Keratinocyte (primary cell): ENCODE measurements around the gene SCN8A. TPM values are rescaled to one million over a fixed set of nuclear protein-coding genes. Genes with fewer than 3 reads are reported as not detected.

Source experiments
- DNase-seq: peaks from one replicate; pipeline ENCODE4 v3.0.0-alpha.2; 2011; ENCODE audit warnings: low read depth, missing footprints, low spot score
- FAIRE-seq: peaks from 2 replicates; lab custom pipeline; 2011; peaks lifted over from hg19 to GRCh38; lab: Jason Lieb, UNC
- H2AFZ ChIP-seq: 2 replicates; pipeline ENCODE4 v1.6.0; 2012; ENCODE audit warnings: low read length, control low read depth, inconsistent platforms; ENCODE audit not compliant: control insufficient read depth
- H3K27ac ChIP-seq: 2 replicates; pipeline ENCODE4 v1.5.1; 2011; ENCODE audit warnings: low read length; ENCODE audit not compliant: control insufficient read depth, insufficient read depth
- H3K27me3 ChIP-seq: 3 replicates; pipeline ENCODE4 v1.6.0; 2011; ENCODE audit warnings: low read length; ENCODE audit not compliant: control insufficient read depth, insufficient read depth; ENCODE audit errors: extremely low read depth
- H3K36me3 ChIP-seq, 2 experiments: 2 replicates in 1 of 2; 3 replicates in 1 of 2; pipeline ENCODE4 v1.5.1; 2011; ENCODE audit warnings: low read length in 2 of 2, mild to moderate bottlenecking in 1 of 2; ENCODE audit not compliant: control insufficient read depth in 2 of 2, insufficient read depth in 2 of 2; ENCODE audit errors: extremely low read depth in 1 of 2
- H3K4me1 ChIP-seq: 3 replicates; pipeline ENCODE4 v1.5.1; 2011; ENCODE audit warnings: low read length; ENCODE audit not compliant: control insufficient read depth, insufficient read depth; ENCODE audit errors: extremely low read depth
- H3K4me2 ChIP-seq: 3 replicates; pipeline ENCODE4 v1.6.0; 2011; ENCODE audit warnings: low read depth, low read length; ENCODE audit not compliant: control insufficient read depth, insufficient read depth; ENCODE audit errors: extremely low read depth
- H3K4me3 ChIP-seq, 3 experiments: fragments of 200-600 bp in 1 of 3; sonication (generic) in 1 of 3; 2 replicates in 2 of 3; 3 replicates in 1 of 3; pipeline ENCODE4 v1.5.1; 2011 to 2016; ENCODE audit warnings: low read length in 3 of 3, mild to moderate bottlenecking in 3 of 3, control low read depth in 2 of 3, inconsistent platforms in 1 of 3, low read depth in 1 of 3, mixed read lengths in 1 of 3, mixed run types in 1 of 3, moderate library complexity in 1 of 3; ENCODE audit not compliant: control insufficient read depth in 2 of 3, insufficient read depth in 2 of 3; ENCODE audit errors: extremely low read depth in 1 of 3
- H3K79me2 ChIP-seq: 2 replicates; pipeline ENCODE4 v1.6.0; 2012; ENCODE audit warnings: low read length; ENCODE audit not compliant: control insufficient read depth, insufficient read depth
- H3K9ac ChIP-seq: 3 replicates; pipeline ENCODE4 v1.6.0; 2011; ENCODE audit warnings: low read length; ENCODE audit not compliant: control insufficient read depth, insufficient read depth; ENCODE audit errors: extremely low read depth
- H3K9me1 ChIP-seq: 3 replicates; pipeline ENCODE4 v1.6.0; 2011; ENCODE audit warnings: low read length; ENCODE audit not compliant: control insufficient read depth, insufficient read depth; ENCODE audit errors: extremely low read depth
- H3K9me3 ChIP-seq: 2 replicates; pipeline ENCODE4 v1.5.1; 2012; ENCODE audit warnings: low read depth, low read length; ENCODE audit not compliant: control insufficient read depth
- H4K20me1 ChIP-seq: 3 replicates; pipeline ENCODE4 v1.6.0; 2011; ENCODE audit warnings: low read length; ENCODE audit not compliant: control insufficient read depth, insufficient read depth; ENCODE audit errors: extremely low read depth
- CTCF ChIP-seq, 3 experiments: IDR thresholded peaks in 1 of 3; conservative IDR thresholded peaks in 1 of 3; optimal IDR thresholded peaks in 1 of 3; 2 replicates in 2 of 3; 3 replicates in 1 of 3; pipeline versions ENCODE3 to v1.5.1; 2011; ENCODE audit warnings: low read length in 3 of 3, mild to moderate bottlenecking in 3 of 3, moderate library complexity in 2 of 3, control low read depth in 1 of 3, inconsistent platforms in 1 of 3; ENCODE audit not compliant: insufficient read depth in 2 of 3; ENCODE audit errors: extremely low read depth in 1 of 3
- EZH2 ChIP-seq: IDR thresholded peaks from one replicate; pipeline ENCODE4 v1.6.1; 2012; ENCODE audit warnings: inconsistent platforms, mild to moderate bottlenecking, low read length, moderate library complexity
- dilution Hi-C: fragments of 300-500 bp; cut with MboI; formaldehyde crosslinking; loops from one replicate; pipeline ENCODE4 v1.7.0; 2020; ENCODE audit warnings: low sequenced_read_pairs; ENCODE audit not compliant: extremely low pct_ligation_motif_present
- polyA plus RNA-seq, 5 experiments: library from polyadenylated mRNA; depleted of rRNA in 3 of 5; stranded (reverse) in 3 of 5; stranded (forward) in 1 of 5; unstranded in 1 of 5; fragments of >200 nt; gene quantifications; 1 replicate in 1 of 5; 2 replicates in 3 of 5; 3 replicates in 1 of 5; pipeline versions ENCODE4 v1.2.1 to v1.2.3, GENCODE V29; 2011 to 2012; ENCODE audit warnings: missing spikeins in 2 of 5, low read depth in 1 of 5, low replicate concordance in 1 of 5

Gene SCN8A
- polyA plus RNA-seq, 1 donor (not counting 4 experiments of a cell fraction or from before 2014, with no cell fraction given): 1.1 TPM

GRCh38 chr12:51630256-51630880 is 39.3 kb downstream of the SCN8A start:
- Histone ChIP-seq H3K79me2 (no peaks in the 10 kb centered on the region), H3K27ac (no peak overlapping the region), H3K27me3 (peaks cover 4% of the 10 kb centered on the region), H3K36me3 (no peaks in the 10 kb centered on the region), H4K20me1 (no peaks in the 10 kb centered on the region), H2AFZ (no peak overlapping the region), H3K9me1 (no peaks in the 10 kb centered on the region), H3K4me1 (peaks cover 23% of the 10 kb centered on the region), H3K9me3 (no peaks in the 10 kb centered on the region), H3K4me3 (no peak overlapping the region), H3K9ac (no peak overlapping the region), H3K4me2 (no peak overlapping the region)
- no peak for DNase-seq
- no peak for FAIRE-seq
- dilution Hi-C loops: no loop called here
- TF ChIP-seq CTCF (optimal IDR thresholded peaks at IDR 0.05 in 1 of 3, IDR thresholded peaks at IDR 0.05 in 1 of 3, conservative IDR thresholded peaks at IDR 0.05 in 1 of 3; ENCODE audit: extremely low read depth in 1 of 3, insufficient read depth in 2 of 3, low read length in 3 of 3) (no peak), EZH2 (no peak)

DNA sequence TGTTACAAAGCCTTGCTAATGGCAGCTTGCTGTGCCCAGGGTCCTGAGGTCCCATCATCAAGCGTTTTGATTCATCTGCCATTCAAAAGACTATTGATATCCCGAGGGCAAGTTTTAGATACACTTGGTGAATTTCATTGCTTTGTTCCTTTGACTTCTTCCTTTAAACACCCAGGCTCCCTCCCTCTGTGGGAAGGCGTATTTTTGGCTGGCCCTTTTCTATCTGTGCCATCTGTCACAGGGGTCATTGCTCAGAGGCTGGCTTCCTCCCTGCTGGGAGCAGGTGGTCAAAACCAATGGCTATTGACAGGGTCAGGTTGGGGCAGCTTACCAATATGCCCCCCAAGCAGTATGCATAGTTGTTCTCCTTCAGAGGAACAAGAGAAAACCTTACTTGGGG is 40.0 kb downstream of the SCN8A start:
- H3K4me2 ChIP-seq: no peak overlapping the region
- no peaks in the 10 kb centered on the region for H3K36me3 ChIP-seq
- no peak overlapping the region for H3K27ac ChIP-seq
- H3K4me3 ChIP-seq: no peak overlapping the region
- H3K4me1 ChIP-seq: peaks cover 28% of the 10 kb centered on the region
- no peaks in the 10 kb centered on the region for H4K20me1 ChIP-seq
- H3K79me2 ChIP-seq: no peaks in the 10 kb centered on the region
- no peaks in the 10 kb centered on the region for H3K9me1 ChIP-seq
- no peak for DNase-seq
- no peak overlapping the region for H2AFZ ChIP-seq
- H3K27me3 ChIP-seq: no peaks in the 10 kb centered on the region
- TF ChIP-seq EZH2 (no peak), CTCF (optimal IDR thresholded peaks at IDR 0.05 in 1 of 3, IDR thresholded peaks at IDR 0.05 in 1 of 3, conservative IDR thresholded peaks at IDR 0.05 in 1 of 3; ENCODE audit: extremely low read depth in 1 of 3, insufficient read depth in 2 of 3, low read length in 3 of 3) (no peak)
- dilution Hi-C loops: no loop called here
- FAIRE-seq: no peak
- no peak overlapping the region for H3K9ac ChIP-seq
- H3K9me3 ChIP-seq: no peaks in the 10 kb centered on the region
